Suppressor macrophage (primary cell): ENCODE data around the gene PHYHD1.
A peak's percentile ranks its signal among the peaks of the same experiment; 100 is the strongest.

ENCODE experiments used
- DNase-seq, 4 experiments: peaks; one replicate each; pipeline ENCODE4 v3.0.0-alpha.2; 2020 to 2022
- total RNA-seq, 17 experiments: gene quantifications; one replicate each; lab custom pipeline; 2026; ENCODE audit warnings: mixed read lengths in 6 of 17, inconsistent platforms in 3 of 17; lab: John Stamatoyannopoulos, UW

Gene PHYHD1
- total RNA-seq = 0.04 to 1.4 (median 0.25) reads per million in 17 experiments

GRCh38 chr9:128920381-128921058, at the start of gene PHYHD1:
TSS of gene PHYHD1 (plus strand) at chr9:128920982. CDS start at chr9:128922324, 1,342 bp downstream.
- DNase-seq = no peak

GRCh38 chr9:128877852-128878251, 42.9 kb upstream of the PHYHD1 start:
- peak in 1 of 4 experiments; percentile 29 for DNase-seq

- peak; percentile 98 to 99 (median 98) for DNase-seq
These were observed 38.7 kb upstream of the PHYHD1 start, which contains the start of the genes KYAT1 and LRRC8A for GRCh38 chr9:128881884-128882676. TSS of gene KYAT1 (minus strand) at chr9:128881950. CDS start at chr9:128845405, 36,545 bp downstream. TSS of gene LRRC8A (plus strand) at chr9:128882133. CDS start at chr9:128907165, 25,032 bp downstream.

GRCh38 chr9:128882677-128883603, 37.8 kb upstream of the PHYHD1 start:
- peak; percentile 65 to 89 (median 79) for DNase-seq

- DNase-seq = no peak
These were observed 36.6 kb upstream of the PHYHD1 start for GRCh38 chr9:128884164-128884563.

GRCh38 chr9:128885376-128885775, 35.4 kb upstream of the PHYHD1 start:
- DNase-seq = no peak

- DNase-seq = no peak
These were observed 35.0 kb upstream of the PHYHD1 start for GRCh38 chr9:128885798-128886197.

GRCh38 chr9:128886211-128886891, 34.4 kb upstream of the PHYHD1 start:
- DNase-seq = no peak

GRCh38 chr9:128887049-128887448, 33.7 kb upstream of the PHYHD1 start:
- no peak for DNase-seq

- DNase-seq = peak in 1 of 4 experiments; percentile 22
These were observed 32.9 kb upstream of the PHYHD1 start for GRCh38 chr9:128887914-128888350.

- DNase-seq = no peak
These were observed 29.2 kb upstream of the PHYHD1 start for GRCh38 chr9:128891321-128892220.

- peak; percentile 51 to 75 (median 66) for DNase-seq
These were observed 28.4 kb upstream of the PHYHD1 start for GRCh38 chr9:128892221-128892921.

GRCh38 chr9:128893354-128893753, 27.4 kb upstream of the PHYHD1 start:
- no peak for DNase-seq

- no peak for DNase-seq
These were observed 26.0 kb upstream of the PHYHD1 start for GRCh38 chr9:128894764-128895163.

- no peak for DNase-seq
These were observed 25.2 kb upstream of the PHYHD1 start for GRCh38 chr9:128895556-128895955.

- DNase-seq = no peak
These were observed 22.4 kb upstream of the PHYHD1 start for GRCh38 chr9:128898382-128898781.

- DNase-seq = no peak
These were observed 21.8 kb upstream of the PHYHD1 start for GRCh38 chr9:128898845-128899565.

GRCh38 chr9:128899566-128900322, 21.0 kb upstream of the PHYHD1 start:
- DNase-seq = peak in 3 of 4 experiments; percentile 45 to 48 (median 47)
